Epithelial cell of esophagus (primary cell): ENCODE data around the gene COPS9.

Source experiments
- DNase-seq: peaks from one replicate; pipeline ENCODE4 v3.0.0; 2010; ENCODE audit warnings: low read depth
- H3K4me3 ChIP-seq: 2 replicates; pipeline ENCODE4 v1.5.1; 2011; ENCODE audit warnings: mild to moderate bottlenecking, low read length, control low read depth
- CTCF ChIP-seq: IDR thresholded peaks from 2 replicates; pipeline ENCODE4 v1.5.1; 2011; ENCODE audit warnings: low read depth, mild to moderate bottlenecking, low read length, control low read depth, inconsistent platforms; ENCODE audit not compliant: insufficient read depth; ENCODE audit errors: missing control alignments

COPS9 gene

GRCh38 chr2:240166191-240166590, 30.1 kb upstream of the COPS9 start:
- no peak for DNase-seq
- no peak for TF ChIP-seq CTCF
- no peak overlapping the region for H3K4me3 ChIP-seq

- no peak for TF ChIP-seq CTCF
- DNase-seq = no peak
- no peak overlapping the region for H3K4me3 ChIP-seq
These were observed 29.6 kb upstream of the COPS9 start for GRCh38 chr2:240165661-240166060.

- DNase-seq = no peak
- no peak overlapping the region for H3K4me3 ChIP-seq
- no peak for TF ChIP-seq CTCF
These were observed 28.9 kb upstream of the COPS9 start for GRCh38 chr2:240165034-240165433.

- no peak for DNase-seq
- H3K4me3 ChIP-seq = no peak overlapping the region
- TF ChIP-seq CTCF = no peak
These were observed 28.5 kb upstream of the COPS9 start for GRCh38 chr2:240164586-240164985.

- no peak overlapping the region for H3K4me3 ChIP-seq
- no peak for TF ChIP-seq CTCF
- DNase-seq = no peak
These were observed 27.9 kb upstream of the COPS9 start for GRCh38 chr2:240163844-240164574.

GRCh38 chr2:240162939-240163714, 27.0 kb upstream of the COPS9 start:
- no peak for TF ChIP-seq CTCF
- H3K4me3 ChIP-seq = no peak overlapping the region
- no peak for DNase-seq

- no peak for TF ChIP-seq CTCF
- DNase-seq = no peak
- H3K4me3 ChIP-seq = no peak overlapping the region
These were observed 26.4 kb upstream of the COPS9 start for GRCh38 chr2:240162531-240162930.
